ENCODE results near the gene ERCC2.
A peak's percentile ranks its signal among the peaks of the same experiment; 100 is the strongest.
"Not testable (repeated sequence)": the region's sequence is repeated elsewhere in the genome, so short reads cannot be mapped to it uniquely, and the experiment has no call there.

The ERCC2 gene

GRCh38 chr19:45352914-45353796 lies 17.2 kb downstream of the ERCC2 start:
- DNase-seq: no peak

- DNase-seq: no peak
Measured at GRCh38 chr19:45352471-45352870, 17.9 kb downstream of the ERCC2 start.

- DNase-seq: no peak
Measured at GRCh38 chr19:45352062-45352461, 18.3 kb downstream of the ERCC2 start.

GRCh38 chr19:45351401-45351952 lies 18.9 kb downstream of the ERCC2 start:
- DNase-seq: no peak

GRCh38 chr19:45350477-45351058 lies 19.8 kb downstream of the ERCC2 start:
- DNase-seq: no peak

GRCh38 chr19:45349430-45349941 lies 20.9 kb downstream of the ERCC2 start:
- no peak for DNase-seq

GRCh38 chr19:45349126-45349415 lies 21.3 kb downstream of the ERCC2 start:
- no peak for DNase-seq

- DNase-seq: no peak
Measured at GRCh38 chr19:45348367-45349125, 21.8 kb downstream of the ERCC2 start.

- no peak for DNase-seq
Measured at GRCh38 chr19:45347570-45348366, 22.6 kb downstream of the ERCC2 start.

- DNase-seq: no peak
Measured at GRCh38 chr19:45346449-45346848, 23.9 kb downstream of the ERCC2 start.

- DNase-seq: no peak
Measured at GRCh38 chr19:45345506-45345860, 24.9 kb downstream of the ERCC2 start.

GRCh38 chr19:45344621-45345505 lies 25.5 kb downstream of the ERCC2 start:
- DNase-seq: no peak

GRCh38 chr19:45342911-45343310 lies 27.5 kb downstream of the ERCC2 start:
- DNase-seq: no peak

- no peak for DNase-seq
Measured at GRCh38 chr19:45340899-45341453, 29.4 kb downstream of the ERCC2 start.

- DNase-seq: peak; percentile 45
Measured at GRCh38 chr19:45340232-45340898, 30.0 kb downstream of the ERCC2 start, which contains the start of gene KLC3. Gene KLC3, plus strand, starts transcription at chr19:45340750. Its CDS starts 4,792 bp downstream, at chr19:45345542.

GRCh38 chr19:45339629-45340028 lies 30.7 kb downstream of the ERCC2 start:
- no peak for DNase-seq

- DNase-seq: no peak
Measured at GRCh38 chr19:45336696-45337251, 33.6 kb downstream of the ERCC2 start.

- DNase-seq: not testable (repeated sequence)
Measured at GRCh38 chr19:45334881-45335280, 35.5 kb downstream of the ERCC2 start.

GRCh38 chr19:45333609-45334303 lies 36.6 kb downstream of the ERCC2 start:
- DNase-seq: no peak

- DNase-seq: no peak
Measured at GRCh38 chr19:45331411-45331810, 39.0 kb downstream of the ERCC2 start.

Data from NCI-H748 treated with DMSO at 0.1 percent for 48 hours (cell line).